GM12891 (cell line): ENCODE data around the gene FAM135A.

Source experiments
- POLR2A ChIP-seq: IDR thresholded peaks from 2 replicates; pipeline ENCODE4 v1.6.1; 2011; ENCODE audit warnings: low read depth, low read length, control low read depth
- POLR2AphosphoS5 ChIP-seq: IDR thresholded peaks from 2 replicates; pipeline ENCODE4 v1.6.1; 2011; ENCODE audit warnings: low read depth, low read length, control low read depth
- TAF1 ChIP-seq: IDR thresholded peaks from 2 replicates; pipeline ENCODE4 v1.6.1; 2011; ENCODE audit warnings: low read depth, low read length, control low read depth

DNA sequence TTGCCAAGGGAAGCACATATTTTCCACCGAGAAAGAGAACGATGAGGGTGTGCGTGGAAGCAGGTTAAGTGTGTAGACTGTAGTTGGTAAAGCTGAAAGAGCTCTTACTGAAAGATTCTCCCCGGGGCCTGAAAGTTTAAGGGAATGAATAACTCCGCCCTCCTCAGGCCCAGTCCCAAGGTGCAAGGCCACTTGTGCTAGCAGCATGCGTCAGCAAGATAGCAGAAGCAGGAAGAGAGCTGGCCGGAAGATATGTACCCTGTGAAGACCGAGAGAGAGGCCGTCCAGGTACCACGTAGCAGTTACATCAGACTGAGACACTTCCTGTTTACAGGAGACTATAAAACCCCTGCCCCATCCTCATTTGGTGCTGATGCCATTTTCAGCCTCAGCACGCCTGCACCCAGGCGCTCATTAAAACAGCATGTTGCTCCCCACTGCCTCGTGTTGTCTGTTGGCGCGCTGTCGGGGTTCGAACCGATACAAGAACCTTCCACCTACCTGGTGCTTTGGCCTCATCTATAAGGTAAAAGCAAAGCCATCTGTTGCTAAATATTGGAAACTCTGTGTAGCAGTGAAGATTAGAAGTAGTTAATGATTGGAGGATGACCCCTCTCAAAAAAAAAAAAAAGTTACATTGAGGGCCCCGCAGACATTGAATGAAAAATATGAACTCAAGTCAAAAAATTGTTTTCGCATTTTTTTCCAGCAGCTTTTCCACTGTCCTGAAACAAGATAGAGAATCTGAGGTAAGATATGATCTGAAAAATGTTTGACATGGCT, 18.6 kb upstream of the FAM135A start:
- no peak for TF ChIP-seq POLR2AphosphoS5
- no peak for TF ChIP-seq TAF1
- no peak for TF ChIP-seq POLR2A
